GM12878 (cell line): ENCODE measurements around the gene TPBGL. TPM values are rescaled to one million over a fixed set of nuclear protein-coding genes. Genes with fewer than 3 reads are reported as not detected.

Experiments
- ATAC-seq: fragments of 200-7000 bp; cut with Tn5 transposase; 3 replicates; pipeline ENCODE4 v1.9.1; 2020; ENCODE audit warnings: mild to moderate bottlenecking, moderate library complexity
- BruUV-seq: library from RNA; stranded (reverse); fragments of 400-500 nt; replicated peaks from 2 replicates; lab custom pipeline; 2021; lab: Mats Ljungman, UMichigan
- CTCF ChIA-PET: fragments of 300-600 bp; sonication (Branson Sonifier 250); formaldehyde crosslinking; extraction: SDS; loops from one replicate; lab custom pipeline; 2021; ENCODE audit warnings: inconsistent platforms; lab: Yijun Ruan, JAX
- POLR2A ChIA-PET: fragments of 350-600 bp; formaldehyde crosslinking; extraction: SDS; loops from one replicate; lab custom pipeline; 2021; ENCODE audit warnings: inconsistent platforms; lab: Charles Lee
- RAD21 ChIA-PET: fragments of 300-600 bp; sonication (Branson Sonifier 250); formaldehyde crosslinking; loops from one replicate; lab custom pipeline; 2023; ENCODE audit warnings: antibody characterized with exemption; ENCODE audit not compliant: unreplicated experiment; lab: Charles Lee
- SMC1A ChIA-PET: fragments of 300-600 bp; sonication (Branson Sonifier 250); formaldehyde crosslinking; loops from one replicate; lab custom pipeline; 2023; ENCODE audit not compliant: unreplicated experiment, uncharacterized antibody; lab: Charles Lee
- DNase-seq: peaks from one replicate; pipeline ENCODE4 v3.0.0-alpha.2; 2011; ENCODE audit warnings: low read depth, low spot score
- FAIRE-seq: peaks from 3 replicates; lab custom pipeline; 2011; peaks lifted over from hg19 to GRCh38; lab: Jason Lieb, UNC
- H2AFZ ChIP-seq: 2 replicates; pipeline ENCODE4 v1.6.0; 2011; ENCODE audit warnings: low read depth, low read length, control low read depth; ENCODE audit not compliant: control insufficient read depth
- H3K27ac ChIP-seq: 2 replicates; pipeline ENCODE4 v1.5.1; 2011; ENCODE audit warnings: control low read depth; ENCODE audit not compliant: control insufficient read depth, insufficient read depth
- H3K27me3 ChIP-seq, 2 experiments: replicated peaks in 1 of 2; 2 replicates each; pipeline versions ENCODE4 v1.6.0 to v1.6.1; 2011; ENCODE audit warnings: low read length in 1 of 2; ENCODE audit not compliant: control insufficient read depth in 2 of 2, insufficient read depth in 2 of 2
- H3K36me3 ChIP-seq, 2 experiments: 2 replicates each; pipeline ENCODE4 v1.5.1; 2011; ENCODE audit warnings: low read length in 1 of 2; ENCODE audit not compliant: control insufficient read depth in 2 of 2, insufficient read depth in 2 of 2
- H3K4me1 ChIP-seq: 2 replicates; pipeline ENCODE4 v1.6.1; 2011; ENCODE audit warnings: mild to moderate bottlenecking, low read length, moderate library complexity, mixed read lengths; ENCODE audit not compliant: control insufficient read depth, insufficient read depth
- H3K4me2 ChIP-seq: 2 replicates; pipeline ENCODE4 v1.6.0; 2011; ENCODE audit warnings: control low read depth; ENCODE audit not compliant: control insufficient read depth, insufficient read depth
- H3K4me3 ChIP-seq: fragments of 200-600 bp; sonication (generic); 2 replicates; pipeline ENCODE4 v1.5.1; 2016
- H3K79me2 ChIP-seq: 2 replicates; pipeline ENCODE4 v1.6.0; 2011; ENCODE audit warnings: low read length; ENCODE audit not compliant: control insufficient read depth, insufficient read depth
- H3K9ac ChIP-seq: 2 replicates; pipeline ENCODE4 v1.8.0; 2011; ENCODE audit warnings: low read length, control low read depth, mixed read lengths; ENCODE audit not compliant: control insufficient read depth, insufficient read depth
- H3K9me3 ChIP-seq: replicated peaks from 3 replicates; pipeline ENCODE4 v1.5.1; 2011; ENCODE audit warnings: mild to moderate bottlenecking, low read length; ENCODE audit not compliant: control insufficient read depth, insufficient read depth
- H4K20me1 ChIP-seq: 2 replicates; pipeline ENCODE4 v1.6.0; 2011; ENCODE audit not compliant: control insufficient read depth, insufficient read depth
- CBX3 ChIP-seq: fragments of 200-600 bp; sonication (generic); IDR thresholded peaks from 2 replicates; pipeline ENCODE4 v1.6.1; 2016; ENCODE audit warnings: low read depth, borderline replicate concordance
- CHD4 ChIP-seq: fragments of 200-600 bp; sonication (generic); IDR thresholded peaks from 2 replicates; pipeline ENCODE4 v1.6.1; 2016; ENCODE audit warnings: mild to moderate bottlenecking
- CREM ChIP-seq: IDR thresholded peaks from 2 replicates; pipeline ENCODE4 v1.6.1; 2014; ENCODE audit warnings: antibody characterized with exemption, low read depth
- JUND ChIP-seq: IDR thresholded peaks from 2 replicates; pipeline ENCODE4 v1.6.1; 2012; ENCODE audit warnings: low read depth, mild to moderate bottlenecking, low read length, improper control_type of control experiment, moderate library complexity
- MTA2 ChIP-seq: fragments of 450-650 bp; IDR thresholded peaks from 2 replicates; pipeline ENCODE4 v1.6.1; 2016; ENCODE audit warnings: low read depth, mild to moderate bottlenecking, moderate library complexity
- SIN3A ChIP-seq: IDR thresholded peaks from 2 replicates; pipeline ENCODE4 v1.6.1; 2012; ENCODE audit warnings: low read depth, low read length, improper control_type of control experiment
- TAF1 ChIP-seq: IDR thresholded peaks from 2 replicates; pipeline ENCODE4 v1.6.1; 2011; ENCODE audit warnings: mild to moderate bottlenecking, low read depth, low read length, borderline replicate concordance
- ZNF24 ChIP-seq: fragments of 450-650 bp; IDR thresholded peaks from 2 replicates; pipeline ENCODE4 v1.6.1; 2017; ENCODE audit warnings: antibody characterized with exemption, mild to moderate bottlenecking
- ZNF687 ChIP-seq: fragments of 450-650 bp; IDR thresholded peaks from 2 replicates; pipeline ENCODE4 v1.6.1; 2017; ENCODE audit warnings: mild to moderate bottlenecking, moderate library complexity
- WGBS: methylation state at CpG from one replicate; pipeline ENCODE4 v1.1.6; 2016; ENCODE audit warnings: low lambda C conversion rate; ENCODE audit not compliant: insufficient replicate concordance, insufficient coverage; ENCODE audit errors: missing lambda C conversion rate; 5-methylcytosine and 5-hydroxymethylcytosine counted together
- in situ Hi-C: fragments of 300-500 bp; cut with MboI; formaldehyde crosslinking; loops from 9 replicates; pipeline ENCODE4 v1.14.3; 2018; ENCODE audit warnings: mixed read lengths
- intact Hi-C: fragments of 100-400 bp; cut with micrococcal nuclease; formaldehyde crosslinking; loops from one replicate; pipeline ENCODE4 v1.14.2; 2022; ENCODE audit not compliant: unreplicated experiment
- polyA plus RNA-seq, 11 experiments: library from polyadenylated mRNA; depleted of rRNA in 4 of 11; unstranded in 6 of 11; stranded (reverse) in 5 of 11; fragments of >200 nt; fragmentation: Nextera tagmentation in 4 of 11; fragmentation: Illumina TruSeq in 1 of 11; extraction: Ambion mirVana in 4 of 11; extraction: Trizol in 1 of 11; gene quantifications; 1 replicate in 1 of 11; 2 replicates in 10 of 11; pipeline versions ENCODE4 v1.2.1 to v1.2.3, GENCODE V29; 2011 to 2016; ENCODE audit warnings: inconsistent platforms in 2 of 11, missing spikeins in 2 of 11, low read depth in 1 of 11
- total RNA-seq, 4 experiments: library from RNA; depleted of rRNA in 3 of 4; stranded (reverse); fragments of >200 nt in 3 of 4; fragmentation: Illumina TruSeq in 1 of 4; extraction: Trizol in 1 of 4; gene quantifications; 2 replicates each; pipeline versions ENCODE4 v1.2.1 to v1.2.3, GENCODE V29; 2013 to 2021
- TF ChIP-seq, protein P1 (sequence below): fragments of 450-650 bp; formaldehyde crosslinking; IDR thresholded peaks from 2 replicates; pipeline ENCODE4 v1.4.0; 2020; ENCODE audit warnings: mild to moderate bottlenecking, moderate library complexity
- TF ChIP-seq, protein P2 (sequence below): fragments of 150-350 bp; IDR thresholded peaks from 2 replicates; pipeline ENCODE4 v1.6.1; 2014; ENCODE audit warnings: mild to moderate bottlenecking, low read depth, low read length
- TF ChIP-seq, protein P3 (sequence below): IDR thresholded peaks from 2 replicates; pipeline ENCODE4 v1.6.1; 2012; ENCODE audit warnings: low read depth, low read length, improper control_type of control experiment

Gene TPBGL
- total and polyA plus RNA-seq, 10 of the 15 experiments (the other 5 are each of a cell fraction or from before 2014, with no cell fraction given): not detected

DNA sequence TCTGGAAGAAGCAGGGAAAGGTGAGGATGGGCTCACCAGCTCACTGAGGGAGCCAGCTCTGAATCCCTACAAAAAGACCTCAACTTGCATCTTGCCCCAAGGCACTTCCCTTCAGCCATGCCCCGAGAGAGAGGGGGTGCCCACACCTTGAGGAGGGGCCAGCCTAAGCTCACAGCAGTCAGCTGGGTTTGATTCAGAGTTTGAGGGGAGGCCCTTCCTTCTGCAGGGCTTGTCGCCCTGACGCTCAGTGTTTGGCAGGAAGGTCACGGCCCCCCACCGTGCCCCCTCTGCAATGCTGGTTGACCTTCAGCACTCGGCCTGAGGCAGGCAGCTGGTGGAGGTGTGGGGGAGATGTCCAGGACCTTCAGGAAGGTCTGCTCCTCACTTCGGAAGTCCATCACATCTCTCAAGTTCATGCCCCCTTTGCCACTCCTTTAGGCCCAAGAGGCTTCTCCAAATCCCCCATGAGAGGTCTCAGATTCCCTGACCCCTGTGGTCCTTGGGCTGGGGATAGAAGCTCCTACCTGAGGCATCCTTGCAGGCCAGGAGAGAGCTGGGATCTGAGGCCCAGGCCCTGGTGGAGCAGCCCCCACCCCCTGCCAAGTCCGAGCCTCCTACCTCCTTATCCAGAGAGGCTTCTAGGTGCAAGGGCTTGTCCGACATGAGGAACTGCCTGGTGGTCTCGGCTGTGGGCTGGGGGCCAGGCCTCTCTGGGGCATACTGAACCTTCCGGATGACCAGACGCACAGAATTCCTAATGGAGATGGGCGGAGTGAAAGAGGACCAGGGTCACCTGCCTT is 37.6 kb downstream of the TPBGL start:
- Histone ChIP-seq H3K9me3 (no peaks in the 10 kb centered on the region), H3K27ac (no peak overlapping the region), H3K4me1 (no peaks in the 10 kb centered on the region), H3K4me3 (no peak overlapping the region), H3K36me3 (peaks cover 0 to 2% of the 10 kb centered on the region in 2 experiments; a peak in 2 of 4 replicates), H3K79me2 (no peaks in the 10 kb centered on the region), H3K27me3 (no peaks in the 10 kb centered on the region; a peak in 1 of 4 replicates), H3K9ac (no peak overlapping the region), H2AFZ (no peak overlapping the region), H3K4me2 (no peak overlapping the region), H4K20me1 (no peaks in the 10 kb centered on the region)
- intact Hi-C loops: no loop called here
- WGBS: 40% methylated on average over 13 of the region's 13 CpGs
- FAIRE-seq (no peak), ATAC-seq (no peak), DNase-seq (no peak)
- in situ Hi-C loops: loop anchor here (5.0 kb wide), 1 partner anchor 104 kb away; no protein-coding TSS in a partner anchor
- ChIA-PET CTCF (interaction anchor here (1.1 to 16.9 kb wide), 2 partner anchors 106 to 130 kb away, joined by 4 to 406 read pairs; no protein-coding TSS in a partner anchor), RAD21 (interaction anchor here (6.9 kb wide), 1 partner anchor 107 kb away, joined by 118 read pairs; no protein-coding TSS in a partner anchor), POLR2A (no interaction called here), SMC1A (interaction anchor here (0.8 to 4.2 kb wide), 4 partner anchors 52 to 107 kb away, joined by 3 to 89 read pairs (median 10); no protein-coding TSS in a partner anchor)
- no TSS peak for BruUV-seq
- TF ChIP-seq JUND: no peak
- no peak for TF ChIP-seq MTA2
- TF ChIP-seq TAF1: no peak
- no peak for TF ChIP-seq SIN3A
- TF ChIP-seq, protein P1, sequence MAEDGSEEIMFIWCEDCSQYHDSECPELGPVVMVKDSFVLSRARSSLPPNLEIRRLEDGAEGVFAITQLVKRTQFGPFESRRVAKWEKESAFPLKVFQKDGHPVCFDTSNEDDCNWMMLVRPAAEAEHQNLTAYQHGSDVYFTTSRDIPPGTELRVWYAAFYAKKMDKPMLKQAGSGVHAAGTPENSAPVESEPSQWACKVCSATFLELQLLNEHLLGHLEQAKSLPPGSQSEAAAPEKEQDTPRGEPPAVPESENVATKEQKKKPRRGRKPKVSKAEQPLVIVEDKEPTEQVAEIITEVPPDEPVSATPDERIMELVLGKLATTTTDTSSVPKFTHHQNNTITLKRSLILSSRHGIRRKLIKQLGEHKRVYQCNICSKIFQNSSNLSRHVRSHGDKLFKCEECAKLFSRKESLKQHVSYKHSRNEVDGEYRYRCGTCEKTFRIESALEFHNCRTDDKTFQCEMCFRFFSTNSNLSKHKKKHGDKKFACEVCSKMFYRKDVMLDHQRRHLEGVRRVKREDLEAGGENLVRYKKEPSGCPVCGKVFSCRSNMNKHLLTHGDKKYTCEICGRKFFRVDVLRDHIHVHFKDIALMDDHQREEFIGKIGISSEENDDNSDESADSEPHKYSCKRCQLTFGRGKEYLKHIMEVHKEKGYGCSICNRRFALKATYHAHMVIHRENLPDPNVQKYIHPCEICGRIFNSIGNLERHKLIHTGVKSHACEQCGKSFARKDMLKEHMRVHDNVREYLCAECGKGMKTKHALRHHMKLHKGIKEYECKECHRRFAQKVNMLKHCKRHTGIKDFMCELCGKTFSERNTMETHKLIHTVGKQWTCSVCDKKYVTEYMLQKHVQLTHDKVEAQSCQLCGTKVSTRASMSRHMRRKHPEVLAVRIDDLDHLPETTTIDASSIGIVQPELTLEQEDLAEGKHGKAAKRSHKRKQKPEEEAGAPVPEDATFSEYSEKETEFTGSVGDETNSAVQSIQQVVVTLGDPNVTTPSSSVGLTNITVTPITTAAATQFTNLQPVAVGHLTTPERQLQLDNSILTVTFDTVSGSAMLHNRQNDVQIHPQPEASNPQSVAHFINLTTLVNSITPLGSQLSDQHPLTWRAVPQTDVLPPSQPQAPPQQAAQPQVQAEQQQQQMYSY: no peak
- no peak for TF ChIP-seq CHD4
- TF ChIP-seq CREM: no peak
- TF ChIP-seq, protein P2, sequence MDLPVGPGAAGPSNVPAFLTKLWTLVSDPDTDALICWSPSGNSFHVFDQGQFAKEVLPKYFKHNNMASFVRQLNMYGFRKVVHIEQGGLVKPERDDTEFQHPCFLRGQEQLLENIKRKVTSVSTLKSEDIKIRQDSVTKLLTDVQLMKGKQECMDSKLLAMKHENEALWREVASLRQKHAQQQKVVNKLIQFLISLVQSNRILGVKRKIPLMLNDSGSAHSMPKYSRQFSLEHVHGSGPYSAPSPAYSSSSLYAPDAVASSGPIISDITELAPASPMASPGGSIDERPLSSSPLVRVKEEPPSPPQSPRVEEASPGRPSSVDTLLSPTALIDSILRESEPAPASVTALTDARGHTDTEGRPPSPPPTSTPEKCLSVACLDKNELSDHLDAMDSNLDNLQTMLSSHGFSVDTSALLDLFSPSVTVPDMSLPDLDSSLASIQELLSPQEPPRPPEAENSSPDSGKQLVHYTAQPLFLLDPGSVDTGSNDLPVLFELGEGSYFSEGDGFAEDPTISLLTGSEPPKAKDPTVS: no peak
- no peak for TF ChIP-seq ZNF687
- TF ChIP-seq, protein P3, sequence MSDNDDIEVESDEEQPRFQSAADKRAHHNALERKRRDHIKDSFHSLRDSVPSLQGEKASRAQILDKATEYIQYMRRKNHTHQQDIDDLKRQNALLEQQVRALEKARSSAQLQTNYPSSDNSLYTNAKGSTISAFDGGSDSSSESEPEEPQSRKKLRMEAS: no peak
- no peak for TF ChIP-seq CBX3
- no peak for TF ChIP-seq ZNF24
